Measurements from ENCODE around the gene LRRC4C. TPM values are rescaled to one million over a fixed set of nuclear protein-coding genes. Genes with fewer than 3 reads are reported as not detected.

The LRRC4C gene
- total and polyA plus RNA-seq, 4 donors = 0.10 to 0.93 (median 0.30) TPM

DNA sequence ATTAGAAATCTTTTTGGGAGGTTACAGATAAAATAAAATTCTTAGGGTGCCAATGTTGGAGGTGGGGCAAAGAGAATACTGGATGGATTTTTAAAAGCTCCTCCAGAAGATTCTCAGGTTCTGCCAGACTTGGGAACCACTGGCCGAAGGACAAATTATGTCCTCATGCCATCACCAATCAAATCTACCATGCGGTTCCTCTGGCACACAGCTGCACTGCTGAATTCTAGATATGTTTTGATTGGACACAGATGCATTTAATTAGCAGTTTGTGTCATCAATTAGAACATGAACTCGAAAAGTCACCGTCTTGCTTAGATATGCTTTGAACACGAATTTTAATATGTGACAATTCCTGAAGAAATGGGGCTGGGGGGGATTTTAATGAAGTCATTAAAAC, 1269.2 kb downstream of the LRRC4C start:
- Histone ChIP-seq H3K27me3 (ENCODE audit: control insufficient read depth in 4 of 4, insufficient read depth in 4 of 4, low read length in 3 of 4) (peaks cover 0 to 3% (median 0%) of the 10 kb centered on the region in 4 donors), H3K9me3 (ENCODE audit: control insufficient read depth in 4 of 4, low read length in 3 of 4) (no peaks in the 10 kb centered on the region), H3K4me3 (ENCODE audit: low read depth in 1 of 3, low read length in 3 of 3) (no peak overlapping the region), H3K9ac (ENCODE audit: low read depth in 1 of 2, low read length in 2 of 2) (no peak overlapping the region), H3K4me1 (ENCODE audit: control insufficient read depth in 4 of 4, insufficient read depth in 4 of 4, low read length in 3 of 4) (peaks cover 0 to 14% (median 13%) of the 10 kb centered on the region in 4 donors), H3K36me3 (ENCODE audit: control insufficient read depth in 4 of 4, insufficient read depth in 3 of 4, low read depth in 1 of 4, low read length in 3 of 4) (no peaks in the 10 kb centered on the region), H3K27ac (ENCODE audit: low read depth in 1 of 2, low read length in 2 of 2) (no peak overlapping the region)
- TF ChIP-seq TAF1 (conservative IDR thresholded peaks at IDR 0.05) = no peak
- TF ChIP-seq, protein P1, sequence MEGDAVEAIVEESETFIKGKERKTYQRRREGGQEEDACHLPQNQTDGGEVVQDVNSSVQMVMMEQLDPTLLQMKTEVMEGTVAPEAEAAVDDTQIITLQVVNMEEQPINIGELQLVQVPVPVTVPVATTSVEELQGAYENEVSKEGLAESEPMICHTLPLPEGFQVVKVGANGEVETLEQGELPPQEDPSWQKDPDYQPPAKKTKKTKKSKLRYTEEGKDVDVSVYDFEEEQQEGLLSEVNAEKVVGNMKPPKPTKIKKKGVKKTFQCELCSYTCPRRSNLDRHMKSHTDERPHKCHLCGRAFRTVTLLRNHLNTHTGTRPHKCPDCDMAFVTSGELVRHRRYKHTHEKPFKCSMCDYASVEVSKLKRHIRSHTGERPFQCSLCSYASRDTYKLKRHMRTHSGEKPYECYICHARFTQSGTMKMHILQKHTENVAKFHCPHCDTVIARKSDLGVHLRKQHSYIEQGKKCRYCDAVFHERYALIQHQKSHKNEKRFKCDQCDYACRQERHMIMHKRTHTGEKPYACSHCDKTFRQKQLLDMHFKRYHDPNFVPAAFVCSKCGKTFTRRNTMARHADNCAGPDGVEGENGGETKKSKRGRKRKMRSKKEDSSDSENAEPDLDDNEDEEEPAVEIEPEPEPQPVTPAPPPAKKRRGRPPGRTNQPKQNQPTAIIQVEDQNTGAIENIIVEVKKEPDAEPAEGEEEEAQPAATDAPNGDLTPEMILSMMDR (IDR thresholded peaks at IDR 0.05; ENCODE audit: low read depth, low read length, missing input control) = no peak
- DNase-seq (ENCODE audit: low spot score) = no peak
- 80% methylated on average over 5 of the region's 5 CpGs for WGBS

GRCh38 chr11:40188848-40189247, 1270.6 kb downstream of the LRRC4C start:
- H3K36me3 ChIP-seq (ENCODE audit: control insufficient read depth in 4 of 4, insufficient read depth in 3 of 4, low read depth in 1 of 4, low read length in 3 of 4) = no peaks in the 10 kb centered on the region
- peaks cover 0 to 14% (median 13%) of the 10 kb centered on the region in 4 donors for H3K4me1 ChIP-seq (ENCODE audit: control insufficient read depth in 4 of 4, insufficient read depth in 4 of 4, low read length in 3 of 4)
- H3K4me3 ChIP-seq (ENCODE audit: low read depth in 1 of 3, low read length in 3 of 3) = no peak overlapping the region
- TF ChIP-seq FOXA1 (IDR thresholded peaks at IDR 0.05) = no peak
- no peak for TF ChIP-seq JUND (IDR thresholded peaks at IDR 0.05)
- no peak for TF ChIP-seq YY1 (IDR thresholded peaks at IDR 0.05)
- TF ChIP-seq, protein P2, sequence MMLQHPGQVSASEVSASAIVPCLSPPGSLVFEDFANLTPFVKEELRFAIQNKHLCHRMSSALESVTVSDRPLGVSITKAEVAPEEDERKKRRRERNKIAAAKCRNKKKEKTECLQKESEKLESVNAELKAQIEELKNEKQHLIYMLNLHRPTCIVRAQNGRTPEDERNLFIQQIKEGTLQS (IDR thresholded peaks at IDR 0.05) = no peak
- TF ChIP-seq GABPA (IDR thresholded peaks at IDR 0.05 in 1 of 2, conservative IDR thresholded peaks at IDR 0.05 in 1 of 2) = no peak
- TF ChIP-seq, protein P1 (IDR thresholded peaks at IDR 0.05; ENCODE audit: low read depth, low read length, missing input control) = no peak
- TF ChIP-seq HNF4G (IDR thresholded peaks at IDR 0.05) = no peak
- TF ChIP-seq TAF1 (conservative IDR thresholded peaks at IDR 0.05) = no peak
- TF ChIP-seq, protein P3, sequence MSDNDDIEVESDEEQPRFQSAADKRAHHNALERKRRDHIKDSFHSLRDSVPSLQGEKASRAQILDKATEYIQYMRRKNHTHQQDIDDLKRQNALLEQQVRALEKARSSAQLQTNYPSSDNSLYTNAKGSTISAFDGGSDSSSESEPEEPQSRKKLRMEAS (IDR thresholded peaks at IDR 0.05) = no peak
- TF ChIP-seq NR2F2 (IDR thresholded peaks at IDR 0.05) = no peak
- H3K9me3 ChIP-seq (ENCODE audit: control insufficient read depth in 4 of 4, low read length in 3 of 4) = no peaks in the 10 kb centered on the region
- peaks cover 0 to 5% (median 0%) of the 10 kb centered on the region in 4 donors for H3K27me3 ChIP-seq (ENCODE audit: control insufficient read depth in 4 of 4, insufficient read depth in 4 of 4, low read length in 3 of 4)
- WGBS = 24% methylated on average over 3 of the region's 3 CpGs
- no peak overlapping the region for H3K27ac ChIP-seq (ENCODE audit: low read depth in 1 of 2, low read length in 2 of 2)
- no peak overlapping the region for H3K9ac ChIP-seq (ENCODE audit: low read depth in 1 of 2, low read length in 2 of 2)
- DNase-seq (ENCODE audit: low spot score) = no peak

DNA sequence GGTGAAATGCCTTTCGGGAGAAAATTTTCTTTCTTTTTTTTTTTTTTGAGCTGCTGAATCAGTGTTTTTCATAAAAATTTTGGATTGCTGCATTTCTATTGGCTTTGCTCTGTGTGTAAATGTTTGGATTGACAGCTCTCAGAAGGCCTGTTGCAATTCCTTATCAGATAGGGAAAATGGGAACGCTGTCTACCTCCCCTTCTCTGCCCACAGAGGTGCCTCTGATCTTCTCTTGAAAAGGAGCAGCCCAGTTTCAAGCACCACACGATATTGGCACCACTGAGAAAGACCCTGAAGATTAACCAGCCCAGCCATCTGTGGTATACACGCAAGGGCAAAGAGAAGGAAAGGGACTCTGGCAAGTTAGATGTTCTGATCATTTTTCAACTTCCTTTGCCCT, 1272.2 kb downstream of the LRRC4C start:
- peaks cover 0 to 6% (median 0%) of the 10 kb centered on the region in 4 donors for H3K27me3 ChIP-seq (ENCODE audit: control insufficient read depth in 4 of 4, insufficient read depth in 4 of 4, low read length in 3 of 4)
- H3K36me3 ChIP-seq (ENCODE audit: control insufficient read depth in 4 of 4, insufficient read depth in 3 of 4, low read depth in 1 of 4, low read length in 3 of 4) = no peaks in the 10 kb centered on the region
- no peaks in the 10 kb centered on the region for H3K9me3 ChIP-seq (ENCODE audit: control insufficient read depth in 4 of 4, low read length in 3 of 4)
- DNase-seq (ENCODE audit: low spot score) = no peak
- 42% methylated on average over 4 of the region's 4 CpGs for WGBS
- no peak overlapping the region for H3K4me3 ChIP-seq (ENCODE audit: low read depth in 1 of 3, low read length in 3 of 3)
- H3K9ac ChIP-seq (ENCODE audit: low read depth in 1 of 2, low read length in 2 of 2) = no peak overlapping the region
- H3K4me1 ChIP-seq (ENCODE audit: control insufficient read depth in 4 of 4, insufficient read depth in 4 of 4, low read length in 3 of 4) = peaks cover 0 to 14% (median 13%) of the 10 kb centered on the region in 4 donors
- no peak overlapping the region for H3K27ac ChIP-seq (ENCODE audit: low read depth in 1 of 2, low read length in 2 of 2)
- TF ChIP-seq JUND (IDR thresholded peaks at IDR 0.05) (no peak), FOXA2 (IDR thresholded peaks at IDR 0.05) (no peak), RAD21 (IDR thresholded peaks at IDR 0.05) (no peak)

Data from liver (tissue), 9 donors.